Coronary artery (tissue), 2 donors: ENCODE data around the gene VPS39.

ENCODE experiments used
- DNase-seq: peaks from one replicate; pipeline ENCODE4 v3.0.0-alpha.2; 2017; ENCODE audit warnings: low spot score
- H3K27ac ChIP-seq, 2 donors: fragments of 200-600 bp; sonication (generic); one replicate each; pipeline ENCODE4 v1.5.1; 2016 to 2019
- H3K4me3 ChIP-seq: fragments of 200-600 bp; sonication (generic); 2 replicates; pipeline ENCODE4 v1.5.1; 2016; ENCODE audit warnings: mild to moderate bottlenecking, moderate library complexity
- CTCF ChIP-seq: fragments of 200-600 bp; sonication (generic); IDR thresholded peaks from one replicate; pipeline ENCODE4 v1.5.1; 2019; ENCODE audit warnings: antibody characterized with exemption

VPS39 gene

GRCh38 chr15:42141795-42142667 is 66.1 kb downstream of the VPS39 start:
- no peak overlapping the region for H3K4me3 ChIP-seq
- peak; percentile 68 for DNase-seq
- no peak for TF ChIP-seq CTCF
- H3K27ac ChIP-seq, result no peak overlapping the region

DNA sequence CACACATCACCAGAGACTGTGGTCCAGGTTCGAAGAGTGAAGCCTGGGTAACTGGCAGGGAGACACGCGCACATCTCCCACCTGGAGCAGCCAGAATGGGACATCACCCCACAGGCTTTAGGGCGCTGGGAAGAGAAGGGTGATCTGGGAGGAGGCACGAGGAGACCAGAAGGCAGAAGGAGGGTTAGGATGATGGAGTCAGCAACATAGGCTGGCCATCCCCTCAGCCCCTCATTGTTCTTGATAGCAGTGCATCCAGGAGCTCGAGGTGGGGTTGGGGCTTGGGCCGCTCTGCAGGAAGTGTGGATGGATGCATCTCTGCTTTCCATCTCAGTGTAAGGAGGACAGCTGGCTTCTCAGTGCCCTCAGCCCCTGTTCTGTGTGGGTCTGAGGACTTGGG is 66.9 kb downstream of the VPS39 start:
- TF ChIP-seq CTCF, result no peak
- Histone ChIP-seq H3K4me3 (no peak overlapping the region), H3K27ac (no peak overlapping the region)
- DNase-seq, result peak; percentile 52

DNA sequence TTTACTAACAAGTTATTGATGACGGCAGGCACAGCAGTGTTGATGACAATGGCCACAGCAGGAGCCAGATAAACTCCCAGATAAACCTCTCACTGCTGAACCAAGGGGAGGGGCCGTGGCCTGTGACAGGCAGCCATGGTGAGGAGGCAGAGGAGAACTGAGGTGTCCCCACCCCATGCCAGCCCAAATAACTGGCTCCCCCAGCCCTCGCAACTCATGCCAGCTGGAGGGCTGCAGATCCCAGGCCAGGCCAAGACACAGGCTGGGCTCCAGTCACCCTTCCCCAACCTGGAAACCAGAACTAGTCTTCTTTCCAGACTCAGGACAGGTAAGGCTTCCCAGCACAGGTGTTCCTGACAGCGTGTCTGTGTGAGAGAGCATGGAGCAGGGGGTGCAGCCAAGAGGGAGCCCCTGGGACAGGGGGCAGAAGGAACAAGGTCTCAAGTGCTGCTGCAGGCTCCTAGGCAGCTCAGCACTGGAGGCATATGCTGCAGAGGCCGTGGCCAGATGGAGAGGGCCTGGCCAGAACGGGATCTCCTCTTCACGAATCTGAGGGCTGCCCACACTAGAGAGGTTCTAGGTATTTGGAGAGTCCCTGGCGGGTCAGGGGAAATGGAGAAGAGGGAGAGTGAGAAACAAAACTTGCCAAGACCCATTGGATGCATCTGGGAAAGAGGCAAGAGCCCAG is 67.6 kb downstream of the VPS39 start:
- no peak overlapping the region for H3K27ac ChIP-seq
- DNase-seq, result peak; percentile 54
- no peak for TF ChIP-seq CTCF

DNA sequence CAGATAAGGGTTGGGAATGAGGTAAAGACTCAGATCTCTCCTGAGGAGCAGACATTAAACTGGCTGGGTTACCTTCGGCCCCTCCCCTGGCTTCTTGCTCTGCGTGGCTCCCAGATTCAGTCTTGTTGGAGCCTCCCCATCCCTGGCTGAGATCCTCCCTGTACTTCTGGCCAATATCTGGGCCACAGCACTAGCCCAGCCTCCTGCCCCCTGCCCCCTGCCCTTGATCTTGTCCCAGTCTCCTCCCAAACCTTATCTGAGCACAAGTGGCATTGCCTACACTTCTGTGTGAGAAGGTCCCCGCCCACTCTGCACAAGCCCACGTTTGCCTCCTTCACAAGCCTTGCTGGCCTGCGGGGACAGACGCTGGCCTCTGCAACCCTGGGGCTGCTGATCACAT is 68.5 kb downstream of the VPS39 start:
- Histone ChIP-seq H3K4me3 (no peak overlapping the region), H3K27ac (no peak overlapping the region)
- peak; percentile 54 for DNase-seq
- no peak for TF ChIP-seq CTCF

More for the DNA sequence above, 67.6 kb downstream of the VPS39 start:
- H3K4me3 ChIP-seq, result no peak overlapping the region

- DNase-seq, result no peak
- TF ChIP-seq CTCF, result no peak
- no peak overlapping the region for H3K27ac ChIP-seq
- no peak overlapping the region for H3K4me3 ChIP-seq
Observed at GRCh38 chr15:42138968-42139386, 69.1 kb downstream of the VPS39 start.

DNA sequence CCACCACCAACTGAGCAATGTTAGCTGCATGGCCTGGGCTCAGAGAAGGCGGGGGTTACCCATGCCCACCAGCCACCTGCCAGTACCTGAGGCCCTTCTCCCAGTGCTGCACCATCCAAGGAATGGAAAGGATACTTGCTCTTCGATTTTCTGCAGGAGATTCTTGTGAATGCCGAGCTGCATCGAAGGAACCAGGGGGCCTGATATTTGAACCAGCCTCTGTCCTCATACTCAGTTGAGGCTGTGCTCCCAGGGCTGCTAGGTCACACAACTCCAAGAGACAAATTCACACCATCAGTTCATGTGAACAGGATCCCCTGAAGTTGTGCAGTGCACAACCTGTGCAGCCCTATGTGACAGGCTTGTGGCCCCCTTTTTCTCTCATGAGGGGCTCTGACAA is 69.7 kb downstream of the VPS39 start:
- Histone ChIP-seq H3K4me3 (no peak overlapping the region), H3K27ac (no peak overlapping the region)
- no peak for DNase-seq
- TF ChIP-seq CTCF, result no peak
